HepG2 (cell line): ENCODE results near the gene HTRA2. TPM values are rescaled to one million over a fixed set of nuclear protein-coding genes. Genes with fewer than 3 reads are reported as not detected.

Experiments
- AGO1 ChIP-seq: fragments of 200-400 bp; formaldehyde crosslinking; IDR thresholded peaks from 2 replicates; pipeline ENCODE4 v1.6.1; 2017; ENCODE audit warnings: mild to moderate bottlenecking, low read depth, low read length, moderate library complexity; ENCODE audit not compliant: poor library complexity, severe bottlenecking
- AKAP8 ChIP-seq: sonication (generic); formaldehyde crosslinking; IDR thresholded peaks from 2 replicates; pipeline ENCODE4 v1.5.1; 2020; ENCODE audit warnings: mild to moderate bottlenecking, missing genetic modification reagents
- FOXC1 ChIP-seq: sonication (generic); formaldehyde crosslinking; IDR thresholded peaks from 2 replicates; pipeline ENCODE4 v1.8.0; 2022; ENCODE audit warnings: mild to moderate bottlenecking, missing genetic modification reagents, borderline replicate concordance
- GFI1 ChIP-seq: sonication (generic); formaldehyde crosslinking; IDR thresholded peaks from 2 replicates; pipeline ENCODE4 v1.5.0; 2020; ENCODE audit warnings: missing genetic modification reagents, mild to moderate bottlenecking, borderline replicate concordance
- IRF9 ChIP-seq: sonication (generic); formaldehyde crosslinking; IDR thresholded peaks from 2 replicates; pipeline ENCODE4 v1.8.0; 2022; ENCODE audit warnings: missing genetic modification reagents, mild to moderate bottlenecking, borderline replicate concordance
- MEIS2 ChIP-seq: sonication (generic); formaldehyde crosslinking; IDR thresholded peaks from 2 replicates; pipeline ENCODE4 v1.9.0; 2021; ENCODE audit warnings: mild to moderate bottlenecking, missing genetic modification reagents
- MTA3 ChIP-seq: sonication (generic); formaldehyde crosslinking; IDR thresholded peaks from 2 replicates; pipeline ENCODE4 v1.4.0; 2020; ENCODE audit warnings: missing genetic modification reagents
- NAIF1 ChIP-seq: sonication (generic); formaldehyde crosslinking; IDR thresholded peaks from 2 replicates; pipeline ENCODE4 v1.5.0; 2020; ENCODE audit warnings: mild to moderate bottlenecking, missing genetic modification reagents, borderline replicate concordance
- PHF8 ChIP-seq: sonication (generic); formaldehyde crosslinking; IDR thresholded peaks from 2 replicates; pipeline ENCODE4 v1.5.0; 2020; ENCODE audit warnings: missing genetic modification reagents
- POLR2G ChIP-seq: fragments of 200-400 bp; formaldehyde crosslinking; IDR thresholded peaks from 2 replicates; pipeline ENCODE4 v1.6.1; 2018; ENCODE audit warnings: mild to moderate bottlenecking, low read depth, low read length, moderate library complexity
- ZBTB20 ChIP-seq: sonication (generic); formaldehyde crosslinking; IDR thresholded peaks from 2 replicates; pipeline ENCODE4 v1.8.1; 2023; ENCODE audit warnings: missing genetic modification reagents, low read depth, mild to moderate bottlenecking, borderline replicate concordance
- ZNF160 ChIP-seq: sonication (generic); formaldehyde crosslinking; IDR thresholded peaks from 2 replicates; pipeline ENCODE4 v1.8.0; 2022; ENCODE audit warnings: mild to moderate bottlenecking, inconsistent platforms, missing genetic modification reagents
- ZNF292 ChIP-seq: sonication (generic); formaldehyde crosslinking; IDR thresholded peaks from 2 replicates; pipeline ENCODE4 v1.8.1; 2022; ENCODE audit warnings: mild to moderate bottlenecking, low read depth, missing genetic modification reagents, borderline replicate concordance
- ZNF30 ChIP-seq: sonication (generic); formaldehyde crosslinking; IDR thresholded peaks from 2 replicates; pipeline ENCODE4 v1.5.0; 2020; ENCODE audit warnings: mild to moderate bottlenecking, missing genetic modification reagents
- ZNF782 ChIP-seq: sonication (generic); formaldehyde crosslinking; IDR thresholded peaks from 2 replicates; pipeline ENCODE4 v1.4.0; 2020; ENCODE audit warnings: missing genetic modification reagents, mild to moderate bottlenecking, borderline replicate concordance
- polyA plus RNA-seq, 8 experiments: library from polyadenylated mRNA; depleted of rRNA in 3 of 8; stranded (reverse) in 7 of 8; unstranded in 1 of 8; fragments of >200 nt; fragmentation: Illumina TruSeq in 4 of 8; extraction: Trizol in 4 of 8; gene quantifications; 2 replicates each; pipeline versions ENCODE4 v1.2.1 to v1.2.3, GENCODE V29; 2011 to 2016; ENCODE audit warnings: low read depth in 4 of 8, missing spikeins in 1 of 8, mixed read lengths in 1 of 8; ENCODE audit not compliant: insufficient read depth in 1 of 8
- total RNA-seq, 5 experiments: library from RNA; depleted of rRNA; stranded (reverse); fragments of >200 nt; fragmentation: Illumina TruSeq; extraction: Trizol; gene quantifications; 2 replicates each; pipeline ENCODE4 v1.2.3, GENCODE V29; 2016; ENCODE audit warnings: low read depth in 1 of 5
- TF ChIP-seq, protein P1 (sequence below): sonication (generic); formaldehyde crosslinking; IDR thresholded peaks from 2 replicates; pipeline ENCODE4 v1.4.0; 2020; ENCODE audit warnings: mild to moderate bottlenecking, missing genetic modification reagents, borderline replicate concordance
- TF ChIP-seq, protein P2 (sequence below): IDR thresholded peaks from 2 replicates; pipeline ENCODE4 v1.6.1; 2016; ENCODE audit warnings: mild to moderate bottlenecking
- TF ChIP-seq, protein P3 (sequence below): sonication (generic); formaldehyde crosslinking; IDR thresholded peaks from 2 replicates; pipeline ENCODE4 v1.4.0; 2020; ENCODE audit warnings: mild to moderate bottlenecking, missing genetic modification reagents

HTRA2 gene
- total and polyA plus RNA-seq, 2 of the 13 experiments (the other 11 are each of a cell fraction or from before 2014, with no cell fraction given): 47.7 to 50.3 TPM

- TF ChIP-seq, protein P1, sequence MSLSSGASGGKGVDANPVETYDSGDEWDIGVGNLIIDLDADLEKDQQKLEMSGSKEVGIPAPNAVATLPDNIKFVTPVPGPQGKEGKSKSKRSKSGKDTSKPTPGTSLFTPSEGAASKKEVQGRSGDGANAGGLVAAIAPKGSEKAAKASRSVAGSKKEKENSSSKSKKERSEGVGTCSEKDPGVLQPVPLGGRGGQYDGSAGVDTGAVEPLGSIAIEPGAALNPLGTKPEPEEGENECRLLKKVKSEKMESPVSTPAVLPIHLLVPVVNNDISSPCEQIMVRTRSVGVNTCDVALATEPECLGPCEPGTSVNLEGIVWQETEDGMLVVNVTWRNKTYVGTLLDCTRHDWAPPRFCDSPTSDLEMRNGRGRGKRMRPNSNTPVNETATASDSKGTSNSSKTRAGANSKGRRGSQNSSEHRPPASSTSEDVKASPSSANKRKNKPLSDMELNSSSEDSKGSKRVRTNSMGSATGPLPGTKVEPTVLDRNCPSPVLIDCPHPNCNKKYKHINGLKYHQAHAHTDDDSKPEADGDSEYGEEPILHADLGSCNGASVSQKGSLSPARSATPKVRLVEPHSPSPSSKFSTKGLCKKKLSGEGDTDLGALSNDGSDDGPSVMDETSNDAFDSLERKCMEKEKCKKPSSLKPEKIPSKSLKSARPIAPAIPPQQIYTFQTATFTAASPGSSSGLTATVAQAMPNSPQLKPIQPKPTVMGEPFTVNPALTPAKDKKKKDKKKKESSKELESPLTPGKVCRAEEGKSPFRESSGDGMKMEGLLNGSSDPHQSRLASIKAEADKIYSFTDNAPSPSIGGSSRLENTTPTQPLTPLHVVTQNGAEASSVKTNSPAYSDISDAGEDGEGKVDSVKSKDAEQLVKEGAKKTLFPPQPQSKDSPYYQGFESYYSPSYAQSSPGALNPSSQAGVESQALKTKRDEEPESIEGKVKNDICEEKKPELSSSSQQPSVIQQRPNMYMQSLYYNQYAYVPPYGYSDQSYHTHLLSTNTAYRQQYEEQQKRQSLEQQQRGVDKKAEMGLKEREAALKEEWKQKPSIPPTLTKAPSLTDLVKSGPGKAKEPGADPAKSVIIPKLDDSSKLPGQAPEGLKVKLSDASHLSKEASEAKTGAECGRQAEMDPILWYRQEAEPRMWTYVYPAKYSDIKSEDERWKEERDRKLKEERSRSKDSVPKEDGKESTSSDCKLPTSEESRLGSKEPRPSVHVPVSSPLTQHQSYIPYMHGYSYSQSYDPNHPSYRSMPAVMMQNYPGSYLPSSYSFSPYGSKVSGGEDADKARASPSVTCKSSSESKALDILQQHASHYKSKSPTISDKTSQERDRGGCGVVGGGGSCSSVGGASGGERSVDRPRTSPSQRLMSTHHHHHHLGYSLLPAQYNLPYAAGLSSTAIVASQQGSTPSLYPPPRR (CRISPR knock-in tag): 0 out of 2 replicates have a peak, but pooled peaks have one; percentile 27
- TF ChIP-seq MTA3 (CRISPR knock-in tag) (no peak), GFI1 (CRISPR knock-in tag) (peak; percentile 43; the same call in 1 of the 2 replicates), ZNF30 (0 out of 2 replicates have a peak, but pooled peaks have one; percentile 8), ZNF292 (CRISPR knock-in tag) (peak; percentile 47), FOXC1 (CRISPR knock-in tag) (peak; percentile 4; the same call in 1 of the 2 replicates), AGO1 (peak; percentile 84), PHF8 (CRISPR knock-in tag) (0 out of 2 replicates have a peak, but pooled peaks have one; percentile 35), POLR2G (0 out of 2 replicates have a peak, but pooled peaks have one; percentile 47), ZNF782 (CRISPR knock-in tag) (0 out of 2 replicates have a peak, but pooled peaks have one; percentile 50), ZBTB20 (CRISPR knock-in tag) (0 out of 2 replicates have a peak, but pooled peaks have one; percentile 44), NAIF1 (CRISPR knock-in tag) (0 out of 2 replicates have a peak, but pooled peaks have one; percentile 57), IRF9 (no peak), AKAP8 (CRISPR knock-in tag) (peak; percentile 68; the same call in 1 of the 2 replicates), ZNF160 (0 out of 2 replicates have a peak, but pooled peaks have one; percentile 36), MEIS2 (0 out of 2 replicates have a peak, but pooled peaks have one; percentile 27)
- TF ChIP-seq, protein P2, sequence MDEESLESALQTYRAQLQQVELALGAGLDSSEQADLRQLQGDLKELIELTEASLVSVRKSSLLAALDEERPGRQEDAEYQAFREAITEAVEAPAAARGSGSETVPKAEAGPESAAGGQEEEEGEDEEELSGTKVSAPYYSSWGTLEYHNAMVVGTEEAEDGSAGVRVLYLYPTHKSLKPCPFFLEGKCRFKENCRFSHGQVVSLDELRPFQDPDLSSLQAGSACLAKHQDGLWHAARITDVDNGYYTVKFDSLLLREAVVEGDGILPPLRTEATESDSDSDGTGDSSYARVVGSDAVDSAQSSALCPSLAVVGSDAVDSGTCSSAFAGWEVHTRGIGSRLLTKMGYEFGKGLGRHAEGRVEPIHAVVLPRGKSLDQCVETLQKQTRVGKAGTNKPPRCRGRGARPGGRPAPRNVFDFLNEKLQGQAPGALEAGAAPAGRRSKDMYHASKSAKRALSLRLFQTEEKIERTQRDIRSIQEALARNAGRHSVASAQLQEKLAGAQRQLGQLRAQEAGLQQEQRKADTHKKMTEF (CRISPR knock-in tag): peak; percentile 24; the same call in 1 of the 2 replicates
- TF ChIP-seq, protein P3, sequence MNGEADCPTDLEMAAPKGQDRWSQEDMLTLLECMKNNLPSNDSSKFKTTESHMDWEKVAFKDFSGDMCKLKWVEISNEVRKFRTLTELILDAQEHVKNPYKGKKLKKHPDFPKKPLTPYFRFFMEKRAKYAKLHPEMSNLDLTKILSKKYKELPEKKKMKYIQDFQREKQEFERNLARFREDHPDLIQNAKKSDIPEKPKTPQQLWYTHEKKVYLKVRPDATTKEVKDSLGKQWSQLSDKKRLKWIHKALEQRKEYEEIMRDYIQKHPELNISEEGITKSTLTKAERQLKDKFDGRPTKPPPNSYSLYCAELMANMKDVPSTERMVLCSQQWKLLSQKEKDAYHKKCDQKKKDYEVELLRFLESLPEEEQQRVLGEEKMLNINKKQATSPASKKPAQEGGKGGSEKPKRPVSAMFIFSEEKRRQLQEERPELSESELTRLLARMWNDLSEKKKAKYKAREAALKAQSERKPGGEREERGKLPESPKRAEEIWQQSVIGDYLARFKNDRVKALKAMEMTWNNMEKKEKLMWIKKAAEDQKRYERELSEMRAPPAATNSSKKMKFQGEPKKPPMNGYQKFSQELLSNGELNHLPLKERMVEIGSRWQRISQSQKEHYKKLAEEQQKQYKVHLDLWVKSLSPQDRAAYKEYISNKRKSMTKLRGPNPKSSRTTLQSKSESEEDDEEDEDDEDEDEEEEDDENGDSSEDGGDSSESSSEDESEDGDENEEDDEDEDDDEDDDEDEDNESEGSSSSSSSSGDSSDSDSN (CRISPR knock-in tag): peak; percentile 80
Measured at GRCh38 chr2:74499267-74499939, 30.3 kb upstream of the HTRA2 start, which contains the start of gene LBX2 (continued).
